K562 (cell line): ENCODE data around the gene CFAP97D2. TPM values are rescaled to one million over a fixed set of nuclear protein-coding genes. Genes with fewer than 3 reads are reported as not detected.

ENCODE experiments used
- HDAC2 ChIP-seq: fragments of 450-650 bp; IDR thresholded peaks from 2 replicates; pipeline ENCODE4 v1.6.1; 2016; ENCODE audit warnings: mild to moderate bottlenecking
- MAFG ChIP-seq: fragments of 450-650 bp; conservative IDR thresholded peaks from 2 replicates; pipeline ENCODE4 v1.6.1; 2016; ENCODE audit warnings: missing genetic modification characterization, missing compliant biosample characterization
- ZBTB1 ChIP-seq: sonication (generic); formaldehyde crosslinking; IDR thresholded peaks from 2 replicates; pipeline ENCODE4 v1.8.1; 2023; ENCODE audit warnings: missing genetic modification reagents, low read depth, mild to moderate bottlenecking, borderline replicate concordance
- ZNF785 ChIP-seq: fragments of 250-450 bp; sonication (Bioruptor Pico); IDR thresholded peaks from 2 replicates; pipeline ENCODE4 v1.4.0; 2020; ENCODE audit warnings: mild to moderate bottlenecking
- ZNF830 ChIP-seq: fragments of 250-450 bp; sonication (Bioruptor Pico); IDR thresholded peaks from 2 replicates; pipeline ENCODE4 v1.5.0; 2021; ENCODE audit warnings: mild to moderate bottlenecking
- microRNA-seq: library from miRNA; unstranded; fragments of <30 nt; microRNA quantifications from one replicate; pipeline ENCODE4, GENCODE V29; 2018; ENCODE audit warnings: borderline microRNAs expressed
- polyA plus RNA-seq, 8 experiments: library from polyadenylated mRNA; depleted of rRNA in 4 of 8; stranded (reverse) in 5 of 8; unstranded in 3 of 8; fragments of >200 nt; fragmentation: Nextera tagmentation in 2 of 8; fragmentation: Illumina TruSeq in 1 of 8; extraction: Ambion mirVana in 2 of 8; extraction: Trizol in 1 of 8; gene quantifications; 2 replicates each; pipeline versions ENCODE4 v1.2.1 to v1.2.3, GENCODE V29; 2011 to 2014; ENCODE audit warnings: inconsistent platforms in 1 of 8, missing spikeins in 1 of 8
- small RNA-seq: library from RNA; depleted of rRNA; stranded (forward); fragments of <200 nt; gene quantifications from one replicate; pipeline ENCODE3, GENCODE V24; 2014
- total RNA-seq, 7 experiments: library from RNA; depleted of rRNA in 6 of 7; stranded (reverse); fragments of >200 nt in 6 of 7; fragmentation: Illumina TruSeq in 2 of 7; extraction: Trizol in 2 of 7; gene quantifications; 2 replicates each; pipeline versions ENCODE4 v1.2.1 to v1.2.3, GENCODE V29; 2011 to 2021; ENCODE audit warnings: low replicate concordance in 1 of 7

The CFAP97D2 gene
- total and polyA plus RNA-seq, 9 of the 15 experiments (the other 6 are each of a cell fraction or from before 2014, with no cell fraction given): not detected

GRCh38 chr13:114269281-114269770 is 90.3 kb downstream of the CFAP97D2 start (continued):
- no peak for TF ChIP-seq ZNF785
- no peak for TF ChIP-seq MAFG (tag)
- TF ChIP-seq HDAC2: no peak
- no peak for TF ChIP-seq ZBTB1
- TF ChIP-seq ZNF830 (CRISPR knock-in tag): no peak

Small RNA genes lying within 50 kb of the gene (microRNA-seq; reads per million reads assigned to microRNA genes)
- gene MIR548AR: 1.6 reads per million, percentile 21 among the genes with 10 or more reads in this experiment

Small RNA genes lying within 50 kb of the gene (small RNA-seq; reads per million reads assigned to genes)
- not detected for gene MIR548AR

Other genes starting within 250 kb of the CFAP97D2 start
- gene C13orf46, start 205.2 kb upstream of the CFAP97D2 start, total RNA-seq (2014; rRNA removed): 0.05 TPM in 1 of 2 replicates, not detected in the other
- not detected in 2 replicates for gene C13orf46, start 205.2 kb upstream of the CFAP97D2 start, total RNA-seq (2014; rRNA removed; fragmentation: Illumina TruSeq; extraction: Trizol)
- gene C13orf46, start 205.2 kb upstream of the CFAP97D2 start, total RNA-seq (2015; rRNA removed; fragmentation: Illumina TruSeq; extraction: Trizol): 0.04 TPM in 1 of 2 replicates, not detected in the other
- gene C13orf46, start 205.2 kb upstream of the CFAP97D2 start, total RNA-seq (2021): 0.13 and 0.24 TPM in 2 replicates
- not detected in 2 replicates for gene C13orf46, start 205.2 kb upstream of the CFAP97D2 start, polyA plus RNA-seq (2011; rRNA removed)
- gene C13orf46, start 205.2 kb upstream of the CFAP97D2 start, polyA plus RNA-seq (2014; fragmentation: Illumina TruSeq; extraction: Trizol): 0.06 and 0.10 TPM in 2 replicates
- not detected for gene C13orf46, start 205.2 kb upstream of the CFAP97D2 start, polyA plus RNA-seq (2014; fragmentation: Nextera tagmentation; extraction: Ambion mirVana)
- gene C13orf46, start 205.2 kb upstream of the CFAP97D2 start, polyA plus RNA-seq (2014; rRNA removed): 0.05 TPM in 2 replicates
- 15.3 and 17.8 TPM in 2 replicates for gene RASA3, start 46.6 kb upstream of the CFAP97D2 start, total RNA-seq (2014; rRNA removed)
- gene RASA3, start 46.6 kb upstream of the CFAP97D2 start, total RNA-seq (2014; rRNA removed; fragmentation: Illumina TruSeq; extraction: Trizol): 9.6 and 10.7 TPM in 2 replicates
- gene RASA3, start 46.6 kb upstream of the CFAP97D2 start, total RNA-seq (2015; rRNA removed; fragmentation: Illumina TruSeq; extraction: Trizol): 12.9 and 13.7 TPM in 2 replicates
- gene RASA3, start 46.6 kb upstream of the CFAP97D2 start, total RNA-seq (2021): 21.4 and 25.3 TPM in 2 replicates
- 14.1 and 14.4 TPM in 2 replicates for gene RASA3, start 46.6 kb upstream of the CFAP97D2 start, polyA plus RNA-seq (2011; rRNA removed)
- gene RASA3, start 46.6 kb upstream of the CFAP97D2 start, polyA plus RNA-seq (2014; fragmentation: Illumina TruSeq; extraction: Trizol): 17.3 and 19.7 TPM in 2 replicates
- 1 to 10 TPM in 1 of 2 experiments, under 1 TPM in 1; 0.72 to 1.2 TPM for gene RASA3, start 46.6 kb upstream of the CFAP97D2 start, polyA plus RNA-seq (2014; fragmentation: Nextera tagmentation; extraction: Ambion mirVana)
- 19.1 and 21.9 TPM in 2 replicates for gene RASA3, start 46.6 kb upstream of the CFAP97D2 start, polyA plus RNA-seq (2014; rRNA removed)
- 26.4 and 28.2 TPM in 2 replicates for gene CDC16, start 55.6 kb downstream of the CFAP97D2 start, total RNA-seq (2014; rRNA removed)
- 51.6 and 58.7 TPM in 2 replicates for gene CDC16, start 55.6 kb downstream of the CFAP97D2 start, total RNA-seq (2014; rRNA removed; fragmentation: Illumina TruSeq; extraction: Trizol)
- gene CDC16, start 55.6 kb downstream of the CFAP97D2 start, total RNA-seq (2015; rRNA removed; fragmentation: Illumina TruSeq; extraction: Trizol): 46.9 and 48.5 TPM in 2 replicates
- gene CDC16, start 55.6 kb downstream of the CFAP97D2 start, total RNA-seq (2021): 54.0 and 59.7 TPM in 2 replicates
- gene CDC16, start 55.6 kb downstream of the CFAP97D2 start, polyA plus RNA-seq (2011; rRNA removed): 101 and 102 TPM in 2 replicates
- gene CDC16, start 55.6 kb downstream of the CFAP97D2 start, polyA plus RNA-seq (2014; fragmentation: Illumina TruSeq; extraction: Trizol): 65.7 and 70.2 TPM in 2 replicates
- gene CDC16, start 55.6 kb downstream of the CFAP97D2 start, polyA plus RNA-seq (2014; fragmentation: Nextera tagmentation; extraction: Ambion mirVana): 10 to 100 TPM; 23.2 to 29.8 TPM
- 67.6 and 68.0 TPM in 2 replicates for gene CDC16, start 55.6 kb downstream of the CFAP97D2 start, polyA plus RNA-seq (2014; rRNA removed)
- 36.2 and 57.8 TPM in 2 replicates for gene UPF3A, start 102.3 kb downstream of the CFAP97D2 start, total RNA-seq (2014; rRNA removed)
- gene UPF3A, start 102.3 kb downstream of the CFAP97D2 start, total RNA-seq (2014; rRNA removed; fragmentation: Illumina TruSeq; extraction: Trizol): 39.1 and 40.5 TPM in 2 replicates
- gene UPF3A, start 102.3 kb downstream of the CFAP97D2 start, total RNA-seq (2015; rRNA removed; fragmentation: Illumina TruSeq; extraction: Trizol): 44.2 and 48.2 TPM in 2 replicates
- 36.0 and 40.9 TPM in 2 replicates for gene UPF3A, start 102.3 kb downstream of the CFAP97D2 start, total RNA-seq (2021)
- gene UPF3A, start 102.3 kb downstream of the CFAP97D2 start, polyA plus RNA-seq (2011; rRNA removed): 56.7 and 59.9 TPM in 2 replicates
- 56.1 and 64.8 TPM in 2 replicates for gene UPF3A, start 102.3 kb downstream of the CFAP97D2 start, polyA plus RNA-seq (2014; fragmentation: Illumina TruSeq; extraction: Trizol)
- gene UPF3A, start 102.3 kb downstream of the CFAP97D2 start, polyA plus RNA-seq (2014; fragmentation: Nextera tagmentation; extraction: Ambion mirVana): 10 to 100 TPM; 15.6 to 17.5 TPM
- gene UPF3A, start 102.3 kb downstream of the CFAP97D2 start, polyA plus RNA-seq (2014; rRNA removed): 64.1 and 76.5 TPM in 2 replicates
- gene CHAMP1, start 135.2 kb downstream of the CFAP97D2 start, total RNA-seq (2014; rRNA removed): 15.3 and 16.6 TPM in 2 replicates
- gene CHAMP1, start 135.2 kb downstream of the CFAP97D2 start, total RNA-seq (2014; rRNA removed; fragmentation: Illumina TruSeq; extraction: Trizol): 14.2 and 14.6 TPM in 2 replicates
- gene CHAMP1, start 135.2 kb downstream of the CFAP97D2 start, total RNA-seq (2015; rRNA removed; fragmentation: Illumina TruSeq; extraction: Trizol): 11.7 and 13.4 TPM in 2 replicates
- gene CHAMP1, start 135.2 kb downstream of the CFAP97D2 start, total RNA-seq (2021): 30.8 and 32.4 TPM in 2 replicates
- 17.3 and 24.2 TPM in 2 replicates for gene CHAMP1, start 135.2 kb downstream of the CFAP97D2 start, polyA plus RNA-seq (2011; rRNA removed)
- gene CHAMP1, start 135.2 kb downstream of the CFAP97D2 start, polyA plus RNA-seq (2014; fragmentation: Illumina TruSeq; extraction: Trizol): 35.8 and 40.6 TPM in 2 replicates
- under 1 TPM; 0.70 to 0.84 TPM for gene CHAMP1, start 135.2 kb downstream of the CFAP97D2 start, polyA plus RNA-seq (2014; fragmentation: Nextera tagmentation; extraction: Ambion mirVana)
- 21.7 and 26.7 TPM in 2 replicates for gene CHAMP1, start 135.2 kb downstream of the CFAP97D2 start, polyA plus RNA-seq (2014; rRNA removed)